Measurements from ENCODE around the gene HMCN2.

DNA sequence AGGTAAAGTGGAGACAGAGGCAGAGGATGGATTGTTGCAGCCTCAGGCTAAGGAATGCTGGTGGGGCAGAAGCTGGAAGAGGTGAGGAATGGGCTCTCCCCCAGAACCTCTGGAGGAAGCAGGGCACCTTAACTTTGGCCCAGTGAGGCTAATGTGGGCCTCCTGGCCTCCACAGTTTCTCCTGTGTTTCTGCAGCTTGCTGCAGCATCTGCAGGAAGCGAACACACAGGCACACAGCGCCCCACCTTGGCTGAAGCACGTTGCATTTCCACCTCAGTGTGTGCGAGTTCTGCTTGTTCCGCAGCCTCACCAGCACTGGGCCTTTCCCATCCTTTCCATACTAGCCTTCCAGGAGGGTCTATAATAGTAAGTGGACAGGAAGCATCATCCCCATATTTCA lies 152.0 kb downstream of the HMCN2 start:
- TF ChIP-seq, protein P1, sequence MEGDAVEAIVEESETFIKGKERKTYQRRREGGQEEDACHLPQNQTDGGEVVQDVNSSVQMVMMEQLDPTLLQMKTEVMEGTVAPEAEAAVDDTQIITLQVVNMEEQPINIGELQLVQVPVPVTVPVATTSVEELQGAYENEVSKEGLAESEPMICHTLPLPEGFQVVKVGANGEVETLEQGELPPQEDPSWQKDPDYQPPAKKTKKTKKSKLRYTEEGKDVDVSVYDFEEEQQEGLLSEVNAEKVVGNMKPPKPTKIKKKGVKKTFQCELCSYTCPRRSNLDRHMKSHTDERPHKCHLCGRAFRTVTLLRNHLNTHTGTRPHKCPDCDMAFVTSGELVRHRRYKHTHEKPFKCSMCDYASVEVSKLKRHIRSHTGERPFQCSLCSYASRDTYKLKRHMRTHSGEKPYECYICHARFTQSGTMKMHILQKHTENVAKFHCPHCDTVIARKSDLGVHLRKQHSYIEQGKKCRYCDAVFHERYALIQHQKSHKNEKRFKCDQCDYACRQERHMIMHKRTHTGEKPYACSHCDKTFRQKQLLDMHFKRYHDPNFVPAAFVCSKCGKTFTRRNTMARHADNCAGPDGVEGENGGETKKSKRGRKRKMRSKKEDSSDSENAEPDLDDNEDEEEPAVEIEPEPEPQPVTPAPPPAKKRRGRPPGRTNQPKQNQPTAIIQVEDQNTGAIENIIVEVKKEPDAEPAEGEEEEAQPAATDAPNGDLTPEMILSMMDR (IDR thresholded peaks at IDR 0.05): peak; percentile 25
- no peak for TF ChIP-seq ZFX (IDR thresholded peaks at IDR 0.05; ENCODE audit: borderline replicate concordance)

Data from 22Rv1 (cell line).